GM12878 (cell line): ENCODE results near the gene SPSB2. TPM values are rescaled to one million over a fixed set of nuclear protein-coding genes. Genes with fewer than 3 reads are reported as not detected.

ENCODE experiments used
- BCL11A ChIP-seq: IDR thresholded peaks from 2 replicates; pipeline ENCODE4 v1.6.1; 2011; ENCODE audit warnings: low read depth, low read length
- CBFB ChIP-seq: IDR thresholded peaks from 2 replicates; pipeline ENCODE4 v1.6.1; 2016; ENCODE audit warnings: antibody characterized with exemption, low read depth
- EP300 ChIP-seq, 2 experiments: fragments of 150-350 bp in 1 of 2; IDR thresholded peaks; 2 replicates each; pipeline ENCODE4 v1.6.1; 2011 to 2012; ENCODE audit warnings: low read depth in 2 of 2, low read length in 2 of 2, borderline replicate concordance in 1 of 2, improper control_type of control experiment in 1 of 2, inconsistent platforms in 1 of 2; ENCODE audit not compliant: control insufficient read depth in 1 of 2
- KDM1A ChIP-seq: fragments of 200-600 bp; sonication (generic); IDR thresholded peaks from 2 replicates; pipeline ENCODE4 v1.6.1; 2016; ENCODE audit warnings: borderline replicate concordance
- NFYB ChIP-seq: IDR thresholded peaks from 2 replicates; pipeline ENCODE4 v1.6.1; 2011; ENCODE audit warnings: low read depth, mild to moderate bottlenecking, low read length, improper control_type of control experiment, moderate library complexity; ENCODE audit not compliant: insufficient read depth
- SRF ChIP-seq, 2 experiments: IDR thresholded peaks; 2 replicates each; pipeline ENCODE4 v1.6.1; 2011; ENCODE audit warnings: low read depth in 2 of 2, low read length in 2 of 2, mild to moderate bottlenecking in 1 of 2, moderate library complexity in 1 of 2
- STAT3 ChIP-seq: IDR thresholded peaks from 2 replicates; pipeline ENCODE4 v1.6.1; 2011; ENCODE audit warnings: low read depth, low read length, improper control_type of control experiment
- WRNIP1 ChIP-seq: IDR thresholded peaks from 2 replicates; pipeline ENCODE4 v1.6.1; 2011; ENCODE audit warnings: low read depth, low read length, improper control_type of control experiment, borderline replicate concordance
- ZNF274 ChIP-seq: IDR thresholded peaks from one replicate; pipeline ENCODE4 v1.8.0; 2011; ENCODE audit not compliant: insufficient read length, insufficient read depth
- ZSCAN29 ChIP-seq: fragments of 450-650 bp; IDR thresholded peaks from 2 replicates; pipeline ENCODE4 v1.6.1; 2017; ENCODE audit warnings: mild to moderate bottlenecking, moderate library complexity
- polyA plus RNA-seq, 11 experiments: library from polyadenylated mRNA; depleted of rRNA in 4 of 11; unstranded in 6 of 11; stranded (reverse) in 5 of 11; fragments of >200 nt; fragmentation: Nextera tagmentation in 4 of 11; fragmentation: Illumina TruSeq in 1 of 11; extraction: Ambion mirVana in 4 of 11; extraction: Trizol in 1 of 11; gene quantifications; 1 replicate in 1 of 11; 2 replicates in 10 of 11; pipeline versions ENCODE4 v1.2.1 to v1.2.3, GENCODE V29; 2011 to 2016; ENCODE audit warnings: inconsistent platforms in 2 of 11, missing spikeins in 2 of 11, low read depth in 1 of 11
- total RNA-seq, 4 experiments: library from RNA; depleted of rRNA in 3 of 4; stranded (reverse); fragments of >200 nt in 3 of 4; fragmentation: Illumina TruSeq in 1 of 4; extraction: Trizol in 1 of 4; gene quantifications; 2 replicates each; pipeline versions ENCODE4 v1.2.1 to v1.2.3, GENCODE V29; 2013 to 2021
- TF ChIP-seq, protein P1 (sequence below): fragments of 450-650 bp; formaldehyde crosslinking; IDR thresholded peaks from 2 replicates; pipeline ENCODE4 v1.4.0; 2022; ENCODE audit warnings: mild to moderate bottlenecking, moderate library complexity
- TF ChIP-seq, protein P2 (sequence below): fragments of 450-650 bp; IDR thresholded peaks from 2 replicates; pipeline ENCODE4 v1.6.1; 2016; ENCODE audit warnings: mild to moderate bottlenecking
- TF ChIP-seq, protein P3 (sequence below): fragments of 450-650 bp; IDR thresholded peaks from 2 replicates; pipeline ENCODE4 v1.6.1; 2014; ENCODE audit warnings: mild to moderate bottlenecking
- TF ChIP-seq, protein P4 (sequence below): IDR thresholded peaks from 2 replicates; pipeline ENCODE4 v1.6.1; 2012; ENCODE audit warnings: improper control_type of control experiment, low read depth, low read length; ENCODE audit not compliant: insufficient replicate concordance

Gene SPSB2
- total and polyA plus RNA-seq, 10 of the 15 experiments (the other 5 are each of a cell fraction or from before 2014, with no cell fraction given): 0.08 to 5.6 (median 2.7) TPM

DNA sequence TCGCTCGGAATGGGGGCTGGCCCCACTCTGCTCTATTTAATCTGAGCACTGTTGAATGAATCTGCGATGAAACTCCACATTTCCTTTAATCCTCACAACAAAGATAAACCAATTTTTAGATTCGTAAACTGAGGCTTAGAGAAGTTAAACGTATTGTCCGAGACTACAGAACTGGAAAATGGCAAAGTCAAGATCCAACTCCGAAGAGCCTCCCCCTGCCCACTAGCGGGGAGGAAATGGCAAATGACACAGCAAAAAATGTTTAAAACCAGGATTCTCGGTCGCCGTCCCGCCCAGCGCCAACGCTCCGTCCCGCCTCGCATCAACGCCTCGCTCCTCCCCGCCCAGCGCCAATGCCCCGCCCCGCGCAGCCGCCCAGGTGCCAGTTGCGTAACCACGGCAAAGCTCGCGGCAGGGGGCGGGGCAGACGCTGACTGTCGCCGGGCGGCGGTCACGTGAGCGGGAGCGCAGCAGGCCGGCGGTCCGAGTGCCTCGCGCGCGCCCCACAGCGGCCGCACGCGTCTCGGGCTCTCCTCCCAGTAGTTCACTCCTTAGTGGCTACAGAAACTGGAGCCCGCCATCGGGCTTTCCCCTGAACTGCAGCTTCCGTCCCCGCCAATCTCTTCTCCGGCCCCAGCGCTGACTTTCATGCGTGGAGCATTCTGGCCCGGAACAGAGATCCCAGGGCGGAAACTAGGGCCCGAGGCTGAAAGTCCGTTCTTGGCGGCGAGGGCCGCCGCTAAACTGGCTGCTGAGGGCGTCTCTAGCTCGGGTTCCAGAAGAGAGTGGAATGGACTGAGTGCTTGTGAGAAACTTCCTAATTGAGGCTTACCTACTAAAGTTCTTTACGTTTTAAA is 17.9 kb upstream of the SPSB2 start (continued):
- TF ChIP-seq, protein P1, sequence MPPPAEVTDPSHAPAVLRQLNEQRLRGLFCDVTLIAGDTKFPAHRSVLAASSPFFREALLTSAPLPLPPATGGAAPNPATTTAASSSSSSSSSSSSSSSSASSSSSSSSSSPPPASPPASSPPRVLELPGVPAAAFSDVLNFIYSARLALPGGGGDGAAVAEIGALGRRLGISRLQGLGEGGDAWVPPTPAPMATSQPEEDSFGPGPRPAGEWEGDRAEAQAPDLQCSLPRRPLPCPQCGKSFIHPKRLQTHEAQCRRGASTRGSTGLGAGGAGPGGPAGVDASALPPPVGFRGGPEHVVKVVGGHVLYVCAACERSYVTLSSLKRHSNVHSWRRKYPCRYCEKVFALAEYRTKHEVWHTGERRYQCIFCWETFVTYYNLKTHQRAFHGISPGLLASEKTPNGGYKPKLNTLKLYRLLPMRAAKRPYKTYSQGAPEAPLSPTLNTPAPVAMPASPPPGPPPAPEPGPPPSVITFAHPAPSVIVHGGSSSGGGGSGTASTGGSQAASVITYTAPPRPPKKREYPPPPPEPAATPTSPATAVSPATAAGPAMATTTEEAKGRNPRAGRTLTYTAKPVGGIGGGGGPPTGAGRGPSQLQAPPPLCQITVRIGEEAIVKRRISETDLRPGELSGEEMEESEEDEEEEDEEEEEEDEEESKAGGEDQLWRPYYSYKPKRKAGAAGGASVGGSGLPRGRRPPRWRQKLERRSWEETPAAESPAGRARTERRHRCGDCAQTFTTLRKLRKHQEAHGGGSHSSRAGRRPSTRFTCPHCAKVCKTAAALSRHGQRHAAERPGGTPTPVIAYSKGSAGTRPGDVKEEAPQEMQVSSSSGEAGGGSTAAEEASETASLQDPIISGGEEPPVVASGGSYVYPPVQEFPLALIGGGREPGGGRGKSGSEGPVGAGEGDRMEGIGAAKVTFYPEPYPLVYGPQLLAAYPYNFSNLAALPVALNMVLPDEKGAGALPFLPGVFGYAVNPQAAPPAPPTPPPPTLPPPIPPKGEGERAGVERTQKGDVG (CRISPR knock-in tag): no peak
- no peak for TF ChIP-seq ZNF274
- 0 out of 4 replicates have a peak, but pooled peaks of 1 of the 2 experiments have one; percentile 8 for TF ChIP-seq EP300 (IDR thresholded peaks at IDR 0.05; ENCODE audit: borderline replicate concordance in 1 of 2, control insufficient read depth in 1 of 2, low read depth in 2 of 2, low read length in 2 of 2)
- no peak for TF ChIP-seq STAT3
- no peak for TF ChIP-seq WRNIP1
- no peak for TF ChIP-seq KDM1A
- TF ChIP-seq, protein P2, sequence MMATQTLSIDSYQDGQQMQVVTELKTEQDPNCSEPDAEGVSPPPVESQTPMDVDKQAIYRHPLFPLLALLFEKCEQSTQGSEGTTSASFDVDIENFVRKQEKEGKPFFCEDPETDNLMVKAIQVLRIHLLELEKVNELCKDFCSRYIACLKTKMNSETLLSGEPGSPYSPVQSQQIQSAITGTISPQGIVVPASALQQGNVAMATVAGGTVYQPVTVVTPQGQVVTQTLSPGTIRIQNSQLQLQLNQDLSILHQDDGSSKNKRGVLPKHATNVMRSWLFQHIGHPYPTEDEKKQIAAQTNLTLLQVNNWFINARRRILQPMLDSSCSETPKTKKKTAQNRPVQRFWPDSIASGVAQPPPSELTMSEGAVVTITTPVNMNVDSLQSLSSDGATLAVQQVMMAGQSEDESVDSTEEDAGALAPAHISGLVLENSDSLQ: peak; percentile 69; the same call in 1 of the 2 replicates
- TF ChIP-seq, protein P3, sequence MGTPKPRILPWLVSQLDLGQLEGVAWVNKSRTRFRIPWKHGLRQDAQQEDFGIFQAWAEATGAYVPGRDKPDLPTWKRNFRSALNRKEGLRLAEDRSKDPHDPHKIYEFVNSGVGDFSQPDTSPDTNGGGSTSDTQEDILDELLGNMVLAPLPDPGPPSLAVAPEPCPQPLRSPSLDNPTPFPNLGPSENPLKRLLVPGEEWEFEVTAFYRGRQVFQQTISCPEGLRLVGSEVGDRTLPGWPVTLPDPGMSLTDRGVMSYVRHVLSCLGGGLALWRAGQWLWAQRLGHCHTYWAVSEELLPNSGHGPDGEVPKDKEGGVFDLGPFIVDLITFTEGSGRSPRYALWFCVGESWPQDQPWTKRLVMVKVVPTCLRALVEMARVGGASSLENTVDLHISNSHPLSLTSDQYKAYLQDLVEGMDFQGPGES: peak; percentile 30; the same call in 1 of the 2 replicates
- TF ChIP-seq BCL11A: no peak
- TF ChIP-seq ZSCAN29: no peak
- TF ChIP-seq NFYB: 0 out of 2 replicates have a peak, but pooled peaks have one; percentile 5
- TF ChIP-seq, protein P4, sequence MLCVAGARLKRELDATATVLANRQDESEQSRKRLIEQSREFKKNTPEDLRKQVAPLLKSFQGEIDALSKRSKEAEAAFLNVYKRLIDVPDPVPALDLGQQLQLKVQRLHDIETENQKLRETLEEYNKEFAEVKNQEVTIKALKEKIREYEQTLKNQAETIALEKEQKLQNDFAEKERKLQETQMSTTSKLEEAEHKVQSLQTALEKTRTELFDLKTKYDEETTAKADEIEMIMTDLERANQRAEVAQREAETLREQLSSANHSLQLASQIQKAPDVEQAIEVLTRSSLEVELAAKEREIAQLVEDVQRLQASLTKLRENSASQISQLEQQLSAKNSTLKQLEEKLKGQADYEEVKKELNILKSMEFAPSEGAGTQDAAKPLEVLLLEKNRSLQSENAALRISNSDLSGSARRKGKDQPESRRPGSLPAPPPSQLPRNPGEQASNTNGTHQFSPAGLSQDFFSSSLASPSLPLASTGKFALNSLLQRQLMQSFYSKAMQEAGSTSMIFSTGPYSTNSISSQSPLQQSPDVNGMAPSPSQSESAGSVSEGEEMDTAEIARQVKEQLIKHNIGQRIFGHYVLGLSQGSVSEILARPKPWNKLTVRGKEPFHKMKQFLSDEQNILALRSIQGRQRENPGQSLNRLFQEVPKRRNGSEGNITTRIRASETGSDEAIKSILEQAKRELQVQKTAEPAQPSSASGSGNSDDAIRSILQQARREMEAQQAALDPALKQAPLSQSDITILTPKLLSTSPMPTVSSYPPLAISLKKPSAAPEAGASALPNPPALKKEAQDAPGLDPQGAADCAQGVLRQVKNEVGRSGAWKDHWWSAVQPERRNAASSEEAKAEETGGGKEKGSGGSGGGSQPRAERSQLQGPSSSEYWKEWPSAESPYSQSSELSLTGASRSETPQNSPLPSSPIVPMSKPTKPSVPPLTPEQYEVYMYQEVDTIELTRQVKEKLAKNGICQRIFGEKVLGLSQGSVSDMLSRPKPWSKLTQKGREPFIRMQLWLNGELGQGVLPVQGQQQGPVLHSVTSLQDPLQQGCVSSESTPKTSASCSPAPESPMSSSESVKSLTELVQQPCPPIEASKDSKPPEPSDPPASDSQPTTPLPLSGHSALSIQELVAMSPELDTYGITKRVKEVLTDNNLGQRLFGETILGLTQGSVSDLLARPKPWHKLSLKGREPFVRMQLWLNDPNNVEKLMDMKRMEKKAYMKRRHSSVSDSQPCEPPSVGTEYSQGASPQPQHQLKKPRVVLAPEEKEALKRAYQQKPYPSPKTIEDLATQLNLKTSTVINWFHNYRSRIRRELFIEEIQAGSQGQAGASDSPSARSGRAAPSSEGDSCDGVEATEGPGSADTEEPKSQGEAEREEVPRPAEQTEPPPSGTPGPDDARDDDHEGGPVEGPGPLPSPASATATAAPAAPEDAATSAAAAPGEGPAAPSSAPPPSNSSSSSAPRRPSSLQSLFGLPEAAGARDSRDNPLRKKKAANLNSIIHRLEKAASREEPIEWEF: no peak
- no peak for TF ChIP-seq SRF (IDR thresholded peaks at IDR 0.05; ENCODE audit: low read depth in 2 of 2, low read length in 2 of 2)
- TF ChIP-seq CBFB: 0 out of 2 replicates have a peak, but pooled peaks have one; percentile 17
